Right lobe of liver (tissue), 4 donors: ENCODE data around the gene KIAA1958.

ENCODE experiments used
- POLR2A ChIP-seq: fragments of 450-650 bp; IDR thresholded peaks from one replicate; pipeline ENCODE4 v1.6.1; 2017; ENCODE audit warnings: antibody characterized with exemption, mild to moderate bottlenecking
- TF ChIP-seq, protein P1 (sequence below), 4 donors: fragments of 200-600 bp in 3 of 4; fragments of 450-650 bp in 1 of 4; IDR thresholded peaks; one replicate each; pipeline versions ENCODE4 v1.5.1 to v1.8.0; 2016 to 2022; ENCODE audit warnings: antibody characterized with exemption in 4 of 4, mild to moderate bottlenecking in 2 of 4
- donor health status: DM: no; HTN: no; CAD: no.
- donor health status: DM: no; HTN: no; CAD: no.
- donor health status: DM: no; HTN: yes; CAD: no.

DNA sequence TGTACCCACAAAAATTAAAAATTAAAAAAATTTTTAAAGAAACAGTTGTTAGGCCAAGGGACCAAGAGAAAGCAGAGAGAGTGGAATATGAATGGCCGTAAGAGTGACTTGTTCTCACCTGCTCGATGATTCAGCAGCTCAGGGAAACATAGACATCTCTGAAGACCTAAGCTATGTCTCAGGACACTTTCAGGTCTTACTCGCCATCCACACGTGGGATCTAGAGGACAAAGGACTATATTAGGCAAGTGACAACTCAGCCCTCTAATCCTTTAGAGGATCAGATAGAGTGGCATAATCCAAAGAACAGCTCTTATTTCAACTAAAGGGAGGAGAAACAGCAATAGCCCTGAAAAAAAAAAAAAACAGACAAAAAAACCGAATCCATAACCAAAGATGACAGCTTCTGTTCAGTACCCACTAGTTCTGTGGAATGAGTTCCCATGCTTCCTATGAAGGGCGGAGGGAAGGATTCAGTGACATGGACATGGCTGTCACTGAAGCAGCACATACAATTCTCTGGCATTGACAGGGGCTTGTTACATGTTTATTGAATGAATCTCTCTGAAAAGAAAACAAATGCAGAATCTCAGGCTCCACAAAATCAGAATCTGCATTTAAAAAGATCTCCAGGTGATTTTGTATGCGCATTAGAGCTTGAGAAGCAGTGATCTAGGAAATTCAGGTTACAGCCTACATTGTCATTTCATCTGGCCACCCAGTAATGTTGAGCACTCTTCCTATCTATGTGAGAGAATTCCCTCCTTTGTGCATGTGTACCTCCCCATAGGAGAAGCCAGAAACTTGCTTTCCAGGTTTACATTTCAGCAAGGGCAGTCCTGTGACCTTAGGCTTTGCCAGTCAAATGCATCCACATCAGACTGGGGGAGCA is 96.0 kb downstream of the KIAA1958 start:
- TF ChIP-seq, protein P1, sequence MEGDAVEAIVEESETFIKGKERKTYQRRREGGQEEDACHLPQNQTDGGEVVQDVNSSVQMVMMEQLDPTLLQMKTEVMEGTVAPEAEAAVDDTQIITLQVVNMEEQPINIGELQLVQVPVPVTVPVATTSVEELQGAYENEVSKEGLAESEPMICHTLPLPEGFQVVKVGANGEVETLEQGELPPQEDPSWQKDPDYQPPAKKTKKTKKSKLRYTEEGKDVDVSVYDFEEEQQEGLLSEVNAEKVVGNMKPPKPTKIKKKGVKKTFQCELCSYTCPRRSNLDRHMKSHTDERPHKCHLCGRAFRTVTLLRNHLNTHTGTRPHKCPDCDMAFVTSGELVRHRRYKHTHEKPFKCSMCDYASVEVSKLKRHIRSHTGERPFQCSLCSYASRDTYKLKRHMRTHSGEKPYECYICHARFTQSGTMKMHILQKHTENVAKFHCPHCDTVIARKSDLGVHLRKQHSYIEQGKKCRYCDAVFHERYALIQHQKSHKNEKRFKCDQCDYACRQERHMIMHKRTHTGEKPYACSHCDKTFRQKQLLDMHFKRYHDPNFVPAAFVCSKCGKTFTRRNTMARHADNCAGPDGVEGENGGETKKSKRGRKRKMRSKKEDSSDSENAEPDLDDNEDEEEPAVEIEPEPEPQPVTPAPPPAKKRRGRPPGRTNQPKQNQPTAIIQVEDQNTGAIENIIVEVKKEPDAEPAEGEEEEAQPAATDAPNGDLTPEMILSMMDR (IDR thresholded peaks at IDR 0.05), result no peak
- TF ChIP-seq POLR2A, result no peak
